Measurements from ENCODE around the gene MFAP5.

GRCh38 chr12:8661016-8661415 lies 1.6 kb downstream of the MFAP5 start:
- TF ChIP-seq CTCF (IDR thresholded peaks at IDR 0.05) = no peak
- TF ChIP-seq POLR2AphosphoS5 (IDR thresholded peaks at IDR 0.05) = no peak
